Amniotic epithelial cell (primary cell): ENCODE measurements around the gene CTTN.
A peak's percentile ranks its signal among the peaks of the same experiment; 100 is the strongest.

Source experiments
- DNase-seq: peaks from one replicate; pipeline ENCODE4 v3.0.0-alpha.2; 2010; ENCODE audit warnings: low read depth

Gene CTTN

GRCh38 chr11:70397983-70398833, at the start of gene CTTN:
Gene CTTN, plus strand, starts transcription at chr11:70398529. Its CDS starts 8,769 bp downstream, at chr11:70407298.
- peak; percentile 75 for DNase-seq

- DNase-seq: no peak
Observed at GRCh38 chr11:70348608-70349007, 49.7 kb upstream of the CTTN start.

GRCh38 chr11:70351646-70352045, 46.7 kb upstream of the CTTN start:
- DNase-seq: peak; percentile 4

GRCh38 chr11:70352100-70352499, 46.2 kb upstream of the CTTN start:
- no peak for DNase-seq

GRCh38 chr11:70352601-70353000, 45.7 kb upstream of the CTTN start:
- no peak for DNase-seq

- no peak for DNase-seq
Observed at GRCh38 chr11:70353329-70353728, 45.0 kb upstream of the CTTN start.

- DNase-seq: no peak
Observed at GRCh38 chr11:70353900-70354568, 44.3 kb upstream of the CTTN start.

- DNase-seq: no peak
Observed at GRCh38 chr11:70354629-70355028, 43.7 kb upstream of the CTTN start.

- no peak for DNase-seq
Observed at GRCh38 chr11:70358753-70359152, 39.6 kb upstream of the CTTN start.

GRCh38 chr11:70359451-70360205, 38.7 kb upstream of the CTTN start:
- no peak for DNase-seq

- DNase-seq: no peak
Observed at GRCh38 chr11:70360211-70360610, 38.1 kb upstream of the CTTN start.

- DNase-seq: no peak
Observed at GRCh38 chr11:70364178-70364577, 34.2 kb upstream of the CTTN start.

- DNase-seq: no peak
Observed at GRCh38 chr11:70364745-70365543, 33.4 kb upstream of the CTTN start.

- no peak for DNase-seq
Observed at GRCh38 chr11:70365544-70365927, 32.8 kb upstream of the CTTN start.

GRCh38 chr11:70367071-70367470, 31.3 kb upstream of the CTTN start:
- DNase-seq: peak; percentile 47

GRCh38 chr11:70368961-70369360, 29.4 kb upstream of the CTTN start:
- no peak for DNase-seq

GRCh38 chr11:70371241-70371640, 27.1 kb upstream of the CTTN start:
- DNase-seq: no peak

GRCh38 chr11:70372076-70372475, 26.3 kb upstream of the CTTN start:
- no peak for DNase-seq

GRCh38 chr11:70376621-70377020, 21.7 kb upstream of the CTTN start:
- DNase-seq: no peak

GRCh38 chr11:70377645-70378044, 20.7 kb upstream of the CTTN start:
- peak; percentile 63 for DNase-seq

- DNase-seq: no peak
Observed at GRCh38 chr11:70378506-70379134, 19.7 kb upstream of the CTTN start.
